Thyroid gland (tissue), 4 donors: ENCODE results near the gene NDUFA8. TPM values are rescaled to one million over a fixed set of nuclear protein-coding genes. Genes with fewer than 3 reads are reported as not detected.

ENCODE experiments used
- DNase-seq, 2 donors: peaks; one replicate each; pipeline ENCODE4 v3.0.0-alpha.2; 2019
- H3K27ac ChIP-seq, 3 donors: fragments of 200-600 bp; sonication (generic); 1 replicate in 2 of 3; 2 replicates in 1 of 3; pipeline ENCODE4 v1.5.1; 2016 to 2019; ENCODE audit warnings: mild to moderate bottlenecking in 1 of 3, moderate library complexity in 1 of 3
- H3K27me3 ChIP-seq: fragments of 200-600 bp; sonication (generic); one replicate; pipeline ENCODE4 v1.5.1; 2019
- H3K36me3 ChIP-seq, 2 donors: fragments of 200-600 bp; sonication (generic); one replicate each; pipeline ENCODE4 v1.5.1; 2016 to 2019
- H3K4me1 ChIP-seq, 2 donors: fragments of 200-600 bp; sonication (generic); one replicate each; pipeline ENCODE4 v1.5.1; 2017 to 2019
- H3K4me3 ChIP-seq, 3 donors: fragments of 200-600 bp; sonication (generic); replicated peaks in 1 of 3; 1 replicate in 2 of 3; 2 replicates in 1 of 3; pipeline ENCODE4 v1.5.1; 2016; ENCODE audit warnings: mild to moderate bottlenecking in 1 of 3
- H3K9me3 ChIP-seq: fragments of 200-600 bp; sonication (generic); one replicate; pipeline ENCODE4 v1.5.1; 2017
- POLR2A ChIP-seq, 2 donors: fragments of 450-650 bp; IDR thresholded peaks; one replicate each; pipeline ENCODE4 v1.6.1; 2017; ENCODE audit warnings: antibody characterized with exemption in 2 of 2, mild to moderate bottlenecking in 2 of 2, moderate library complexity in 1 of 2
- WGBS, 2 donors: methylation state at CpG; one replicate each; pipeline ENCODE4 v1.1.5; 2017; 5-methylcytosine and 5-hydroxymethylcytosine counted together
- intact Hi-C: fragments of 100-400 bp; cut with DNase I; formaldehyde crosslinking; loops from one replicate; pipeline ENCODE4 v1.15.1; 2023
- total RNA-seq, 4 donors: library from RNA; depleted of rRNA; stranded (reverse); fragments of >200 nt; gene quantifications; one replicate each; pipeline ENCODE4 v1.2.3, GENCODE V29; 2016
- TF ChIP-seq, protein P1 (sequence below), 6 experiments: fragments of 200-600 bp in 3 of 6; fragments of 450-650 bp in 3 of 6; sonication (generic) in 3 of 6; IDR thresholded peaks; one replicate each; pipeline ENCODE4 v1.5.1; 2016 to 2019; ENCODE audit warnings: antibody characterized with exemption in 6 of 6, mild to moderate bottlenecking in 2 of 6, inconsistent platforms in 1 of 6, moderate library complexity in 1 of 6

NDUFA8 gene
- total RNA-seq, 4 donors from 2014 or later: 18.1 to 70.7 (median 53.2) TPM

GRCh38 chr9:122121931-122122330 is 37.6 kb downstream of the NDUFA8 start:
- H3K27me3 ChIP-seq: no peaks in the 10 kb centered on the region
- DNase-seq: no peak
- no peaks in the 10 kb centered on the region for H3K36me3 ChIP-seq
- WGBS, 2 donors: 92 to 98% methylated on average over 2 to 6 of the region's 6 CpGs
- intact Hi-C loops: loop anchor here (10.0 kb wide), 1 partner anchor 333 kb away; no protein-coding TSS in a partner anchor
- TF ChIP-seq, protein P1, sequence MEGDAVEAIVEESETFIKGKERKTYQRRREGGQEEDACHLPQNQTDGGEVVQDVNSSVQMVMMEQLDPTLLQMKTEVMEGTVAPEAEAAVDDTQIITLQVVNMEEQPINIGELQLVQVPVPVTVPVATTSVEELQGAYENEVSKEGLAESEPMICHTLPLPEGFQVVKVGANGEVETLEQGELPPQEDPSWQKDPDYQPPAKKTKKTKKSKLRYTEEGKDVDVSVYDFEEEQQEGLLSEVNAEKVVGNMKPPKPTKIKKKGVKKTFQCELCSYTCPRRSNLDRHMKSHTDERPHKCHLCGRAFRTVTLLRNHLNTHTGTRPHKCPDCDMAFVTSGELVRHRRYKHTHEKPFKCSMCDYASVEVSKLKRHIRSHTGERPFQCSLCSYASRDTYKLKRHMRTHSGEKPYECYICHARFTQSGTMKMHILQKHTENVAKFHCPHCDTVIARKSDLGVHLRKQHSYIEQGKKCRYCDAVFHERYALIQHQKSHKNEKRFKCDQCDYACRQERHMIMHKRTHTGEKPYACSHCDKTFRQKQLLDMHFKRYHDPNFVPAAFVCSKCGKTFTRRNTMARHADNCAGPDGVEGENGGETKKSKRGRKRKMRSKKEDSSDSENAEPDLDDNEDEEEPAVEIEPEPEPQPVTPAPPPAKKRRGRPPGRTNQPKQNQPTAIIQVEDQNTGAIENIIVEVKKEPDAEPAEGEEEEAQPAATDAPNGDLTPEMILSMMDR (IDR thresholded peaks at IDR 0.05): no peak
- no peak for TF ChIP-seq POLR2A (IDR thresholded peaks at IDR 0.05)
- H3K9me3 ChIP-seq: no peaks in the 10 kb centered on the region
- H3K4me1 ChIP-seq: peaks cover 0 to 17% of the 10 kb centered on the region in 2 donors
- no peak overlapping the region for H3K27ac ChIP-seq
- H3K4me3 ChIP-seq: no peak overlapping the region

DNA sequence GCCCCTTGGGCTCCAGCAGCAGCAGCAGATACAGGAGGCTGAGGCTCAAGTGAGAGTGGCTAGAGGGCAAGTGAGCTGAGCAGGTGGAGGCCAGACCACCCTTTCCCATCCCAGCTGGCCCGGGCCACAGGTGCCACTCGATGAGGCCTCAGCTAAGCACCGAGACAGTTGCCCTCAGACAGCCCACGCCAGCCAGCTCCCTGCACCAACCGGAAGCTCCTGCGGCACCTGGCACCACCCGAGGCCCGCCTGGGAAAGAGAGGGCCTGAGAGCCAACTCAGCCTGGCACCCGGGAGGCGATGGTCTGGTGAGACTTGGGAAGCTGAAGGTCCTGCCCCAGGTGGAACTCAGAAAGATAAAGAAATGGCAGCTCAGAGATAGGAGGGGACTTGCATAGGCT is 38.2 kb downstream of the NDUFA8 start:
- Histone ChIP-seq H3K27me3 (no peaks in the 10 kb centered on the region), H3K9me3 (no peaks in the 10 kb centered on the region), H3K27ac (no peak overlapping the region), H3K4me1 (peaks cover 0 to 12% of the 10 kb centered on the region in 2 donors), H3K36me3 (no peaks in the 10 kb centered on the region), H3K4me3 (no peak overlapping the region)
- TF ChIP-seq POLR2A (IDR thresholded peaks at IDR 0.05): no peak
- TF ChIP-seq, protein P1 (IDR thresholded peaks at IDR 0.05): no peak
- intact Hi-C loops: loop anchor here (10.0 kb wide), 1 partner anchor 333 kb away; no protein-coding TSS in a partner anchor
- 91 to 93% methylated on average over 6 to 10 of the region's 10 CpGs for WGBS, 2 donors
- no peak for DNase-seq

DNA sequence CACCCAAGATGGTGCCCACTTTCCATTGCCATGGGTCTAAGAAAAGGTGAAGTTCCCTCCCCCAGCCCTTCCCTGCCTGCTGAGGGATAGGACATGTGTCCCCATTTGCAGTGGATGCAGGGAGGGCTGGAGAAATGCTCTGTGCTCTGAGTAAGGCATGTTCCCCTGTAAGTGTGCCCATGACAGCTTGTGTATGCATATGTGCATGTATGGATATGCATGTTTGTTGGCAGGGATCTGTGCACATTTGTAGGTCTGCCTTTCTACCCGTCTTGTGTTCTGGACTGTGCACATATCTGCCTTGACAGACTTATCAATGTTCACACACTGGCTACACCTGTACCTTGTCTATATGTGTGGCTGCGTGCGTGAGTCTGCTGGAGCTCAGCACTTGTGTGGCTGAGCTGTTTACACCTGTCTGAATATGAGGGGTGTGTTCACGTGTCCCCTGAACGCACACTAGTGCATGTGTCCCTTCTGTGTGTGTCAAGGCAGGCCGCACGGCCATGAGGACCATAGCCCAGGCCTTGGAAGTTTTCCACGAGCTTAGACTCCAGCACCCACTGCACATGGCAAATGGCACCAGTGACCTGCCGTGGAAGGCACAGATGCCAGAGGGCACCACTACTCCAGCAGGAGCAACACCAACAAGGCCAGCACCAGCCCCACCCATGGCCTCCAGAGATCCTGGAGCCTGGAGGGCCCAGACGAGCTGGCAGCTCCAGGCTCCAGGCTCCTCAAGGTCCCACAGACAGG is 39.1 kb downstream of the NDUFA8 start:
- H3K27ac ChIP-seq: no peak overlapping the region
- no peaks in the 10 kb centered on the region for H3K36me3 ChIP-seq
- 86 to 89% methylated on average over 10 of the region's 10 CpGs for WGBS, 2 donors
- no peaks in the 10 kb centered on the region for H3K27me3 ChIP-seq
- peaks cover 0 to 3% of the 10 kb centered on the region in 2 donors for H3K4me1 ChIP-seq
- no peak for DNase-seq
- H3K9me3 ChIP-seq: no peaks in the 10 kb centered on the region
- intact Hi-C loops: loop anchor here (10.0 kb wide), 1 partner anchor 334 kb away; no protein-coding TSS in a partner anchor
- TF ChIP-seq, protein P1 (IDR thresholded peaks at IDR 0.05): no peak
- no peak for TF ChIP-seq POLR2A (IDR thresholded peaks at IDR 0.05)
- H3K4me3 ChIP-seq: no peak overlapping the region

GRCh38 chr9:122119721-122120120 is 39.9 kb downstream of the NDUFA8 start:
- Histone ChIP-seq H3K9me3 (no peaks in the 10 kb centered on the region), H3K4me1 (no peaks in the 10 kb centered on the region), H3K27ac (no peak overlapping the region), H3K27me3 (no peaks in the 10 kb centered on the region), H3K4me3 (no peak overlapping the region), H3K36me3 (no peaks in the 10 kb centered on the region)
- TF ChIP-seq POLR2A (IDR thresholded peaks at IDR 0.05): no peak
- TF ChIP-seq, protein P1 (IDR thresholded peaks at IDR 0.05): no peak
- no peak for DNase-seq
- WGBS, 2 donors: 95 to 99% methylated on average over 5 of the region's 5 CpGs
- intact Hi-C loops: loop anchor here (10.0 kb wide), 1 partner anchor 335 kb away; no protein-coding TSS in a partner anchor

DNA sequence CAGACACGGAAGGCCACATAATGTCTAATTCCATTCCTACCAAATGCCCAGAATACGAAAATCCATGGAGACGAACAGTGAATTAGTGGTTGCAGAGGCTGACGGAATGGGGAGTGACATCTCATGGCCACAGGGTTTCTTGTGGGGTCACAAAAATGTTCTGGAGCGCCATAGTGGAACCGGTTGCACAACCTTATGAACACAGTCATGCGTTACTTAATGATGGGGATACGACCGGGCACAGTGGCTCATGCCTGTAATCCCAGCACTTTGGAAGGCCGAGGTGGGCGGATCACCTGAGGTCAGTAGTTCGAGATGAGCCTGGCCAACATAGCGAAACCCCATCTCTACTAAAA is 40.4 kb downstream of the NDUFA8 start:
- Histone ChIP-seq H3K27me3 (no peaks in the 10 kb centered on the region), H3K27ac (no peak overlapping the region), H3K4me1 (no peaks in the 10 kb centered on the region), H3K9me3 (no peaks in the 10 kb centered on the region), H3K36me3 (no peaks in the 10 kb centered on the region), H3K4me3 (no peak overlapping the region)
- 64 to 65% methylated on average over 12 to 13 of the region's 13 CpGs for WGBS, 2 donors
- intact Hi-C loops: no loop called here
- DNase-seq: no peak
- no peak for TF ChIP-seq POLR2A (IDR thresholded peaks at IDR 0.05)
- TF ChIP-seq, protein P1 (IDR thresholded peaks at IDR 0.05): no peak
